ENCODE data around the gene MMP24. TPM values are rescaled to one million over a fixed set of nuclear protein-coding genes. Genes with fewer than 3 reads are reported as not detected.
"Not testable (repeated sequence)": the region's sequence is repeated elsewhere in the genome, so short reads cannot be mapped to it uniquely, and the experiment has no call there.

MMP24 gene
- total RNA-seq, 1 donor from 2014 or later, result not detected

GRCh38 chr20:35307666-35308653 is 81.5 kb downstream of the MMP24 start:
- no peak for ATAC-seq (ENCODE audit: low read depth)
- Mint-ChIP-seq H3K9me3 (no peaks in the 10 kb centered on the region), H3K27me3 (no peaks in the 10 kb centered on the region), H3K36me3 (ENCODE audit: low read depth) (peaks cover 32% of the 10 kb centered on the region), H3K4me1 (peaks cover 11% of the 10 kb centered on the region), H3K27ac (no peak overlapping the region), H3K4me3 (no peak overlapping the region)
- ChIA-PET CTCF (no interaction called here), POLR2A (interaction anchor here (0.6 kb wide), 2 partner anchors 25 to 1148 kb away, joined by 4 to 6 read pairs; no protein-coding TSS in a partner anchor)
- intact Hi-C loops (cut with micrococcal nuclease), result loop anchor here (1.0 kb wide), 1 partner anchor 474 kb away; no protein-coding TSS in a partner anchor
- no peak for DNase-seq
- TF ChIP-seq, protein P1, sequence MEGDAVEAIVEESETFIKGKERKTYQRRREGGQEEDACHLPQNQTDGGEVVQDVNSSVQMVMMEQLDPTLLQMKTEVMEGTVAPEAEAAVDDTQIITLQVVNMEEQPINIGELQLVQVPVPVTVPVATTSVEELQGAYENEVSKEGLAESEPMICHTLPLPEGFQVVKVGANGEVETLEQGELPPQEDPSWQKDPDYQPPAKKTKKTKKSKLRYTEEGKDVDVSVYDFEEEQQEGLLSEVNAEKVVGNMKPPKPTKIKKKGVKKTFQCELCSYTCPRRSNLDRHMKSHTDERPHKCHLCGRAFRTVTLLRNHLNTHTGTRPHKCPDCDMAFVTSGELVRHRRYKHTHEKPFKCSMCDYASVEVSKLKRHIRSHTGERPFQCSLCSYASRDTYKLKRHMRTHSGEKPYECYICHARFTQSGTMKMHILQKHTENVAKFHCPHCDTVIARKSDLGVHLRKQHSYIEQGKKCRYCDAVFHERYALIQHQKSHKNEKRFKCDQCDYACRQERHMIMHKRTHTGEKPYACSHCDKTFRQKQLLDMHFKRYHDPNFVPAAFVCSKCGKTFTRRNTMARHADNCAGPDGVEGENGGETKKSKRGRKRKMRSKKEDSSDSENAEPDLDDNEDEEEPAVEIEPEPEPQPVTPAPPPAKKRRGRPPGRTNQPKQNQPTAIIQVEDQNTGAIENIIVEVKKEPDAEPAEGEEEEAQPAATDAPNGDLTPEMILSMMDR (IDR thresholded peaks at IDR 0.05), result no peak

DNA sequence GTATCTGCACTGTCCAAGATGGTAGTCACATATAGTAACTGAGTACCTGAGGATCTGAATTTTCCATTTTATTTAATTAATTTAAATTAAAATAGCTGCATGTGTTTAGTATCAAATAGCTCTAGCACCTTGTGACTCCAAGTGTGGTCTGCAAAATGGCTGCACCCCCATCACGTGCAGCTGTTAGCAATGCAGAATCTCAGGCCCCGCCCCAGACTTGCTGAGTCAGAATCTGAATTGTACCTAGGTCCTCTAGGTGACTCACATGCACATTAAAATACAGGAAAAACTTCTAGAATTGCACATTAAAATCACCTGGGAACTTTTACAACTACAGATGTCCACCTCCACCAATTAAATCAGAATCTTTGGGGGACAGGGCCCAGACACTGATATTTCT is 84.9 kb downstream of the MMP24 start:
- ChIA-PET CTCF (no interaction called here), POLR2A (no interaction called here)
- TF ChIP-seq, protein P1 (IDR thresholded peaks at IDR 0.05), result no peak
- Mint-ChIP-seq H3K9me3 (no peaks in the 10 kb centered on the region), H3K27me3 (no peaks in the 10 kb centered on the region), H3K36me3 (ENCODE audit: low read depth) (peaks cover 39% of the 10 kb centered on the region), H3K27ac (no peak overlapping the region), H3K4me3 (no peak overlapping the region), H3K4me1 (no peaks in the 10 kb centered on the region)
- DNase-seq (no peak), ATAC-seq (ENCODE audit: low read depth) (no peak)
- intact Hi-C loops (cut with micrococcal nuclease), result no loop called here

- H3K27me3 Mint-ChIP-seq, result no peaks in the 10 kb centered on the region
- H3K27ac Mint-ChIP-seq, result no peak overlapping the region
- H3K36me3 Mint-ChIP-seq (ENCODE audit: low read depth), result peaks cover 35% of the 10 kb centered on the region
- no peak overlapping the region for H3K4me3 Mint-ChIP-seq
- intact Hi-C loops (cut with micrococcal nuclease), result no loop called here
- ChIA-PET POLR2A (no interaction called here), CTCF (no interaction called here)
- ATAC-seq (ENCODE audit: low read depth) (no peak), DNase-seq (no peak)
- H3K4me1 Mint-ChIP-seq, result no peaks in the 10 kb centered on the region
- TF ChIP-seq, protein P1 (IDR thresholded peaks at IDR 0.05), result no peak
- no peaks in the 10 kb centered on the region for H3K9me3 Mint-ChIP-seq
Measured at GRCh38 chr20:35311822-35312221, 85.3 kb downstream of the MMP24 start.

DNA sequence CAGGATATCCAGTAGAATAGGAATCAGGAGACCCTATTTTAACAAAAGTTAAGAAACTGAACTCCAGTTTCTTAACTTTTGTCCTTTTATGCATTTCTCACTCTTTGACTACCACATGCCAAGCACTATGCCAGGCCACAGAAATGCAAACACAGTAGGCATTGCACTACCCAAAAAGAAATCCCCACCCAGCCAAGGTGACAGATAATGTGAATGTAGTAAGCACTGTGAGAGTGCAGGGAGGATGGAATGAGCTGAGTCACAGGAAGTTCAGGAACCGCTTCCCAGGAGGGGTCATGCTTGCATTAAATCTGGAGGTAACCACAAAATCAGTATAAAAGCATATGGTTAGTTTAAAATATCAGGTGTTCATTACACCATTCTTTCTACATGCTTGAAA is 85.8 kb downstream of the MMP24 start:
- no peaks in the 10 kb centered on the region for H3K4me1 Mint-ChIP-seq
- H3K4me3 Mint-ChIP-seq, result no peak overlapping the region
- no peaks in the 10 kb centered on the region for H3K9me3 Mint-ChIP-seq
- DNase-seq (no peak), ATAC-seq (ENCODE audit: low read depth) (no peak)
- ChIA-PET POLR2A (no interaction called here), CTCF (no interaction called here)
- TF ChIP-seq, protein P1 (IDR thresholded peaks at IDR 0.05), result no peak
- H3K36me3 Mint-ChIP-seq (ENCODE audit: low read depth), result peaks cover 35% of the 10 kb centered on the region
- H3K27me3 Mint-ChIP-seq, result no peaks in the 10 kb centered on the region
- intact Hi-C loops (cut with micrococcal nuclease), result no loop called here
- peak overlapping the region; percentile 16 for H3K27ac Mint-ChIP-seq

- TF ChIP-seq, protein P1 (IDR thresholded peaks at IDR 0.05), result no peak
- peaks cover 34% of the 10 kb centered on the region for H3K36me3 Mint-ChIP-seq (ENCODE audit: low read depth)
- no peak overlapping the region for H3K27ac Mint-ChIP-seq
- H3K9me3 Mint-ChIP-seq, result no peaks in the 10 kb centered on the region
- ChIA-PET CTCF (no interaction called here), POLR2A (no interaction called here)
- H3K4me1 Mint-ChIP-seq, result peaks cover 3% of the 10 kb centered on the region
- H3K4me3 Mint-ChIP-seq, result no peak overlapping the region
- ATAC-seq (ENCODE audit: low read depth) (no peak), DNase-seq (no peak)
- no peaks in the 10 kb centered on the region for H3K27me3 Mint-ChIP-seq
- intact Hi-C loops (cut with micrococcal nuclease), result no loop called here
Measured at GRCh38 chr20:35314816-35315631, 88.5 kb downstream of the MMP24 start.

GRCh38 chr20:35315632-35316020 is 89.1 kb downstream of the MMP24 start:
- DNase-seq, H3K4me1 Mint-ChIP-seq, POLR2A ChIA-PET: not testable (repeated sequence)

More at GRCh38 chr20:35315632-35316020, 89.1 kb downstream of the MMP24 start:
- H3K27ac Mint-ChIP-seq; intact Hi-C loops (cut with micrococcal nuclease); CTCF ChIA-PET; H3K27me3 Mint-ChIP-seq; ATAC-seq (ENCODE audit: low read depth); H3K4me3 Mint-ChIP-seq; H3K9me3 Mint-ChIP-seq: not testable (repeated sequence)
- H3K36me3 Mint-ChIP-seq (ENCODE audit: low read depth), result peaks cover 32% of the 10 kb centered on the region
